GM23338 (cell line): ENCODE measurements around the gene NEU4. TPM values are rescaled to one million over a fixed set of nuclear protein-coding genes. Genes with fewer than 3 reads are reported as not detected.

Experiments used
- ATAC-seq: fragments of 200-7000 bp; cut with Tn5 transposase; 3 replicates; pipeline ENCODE4 v1.9.1; 2020
- DNase-seq: peaks from one replicate; pipeline ENCODE4 v3.0.0-alpha.2; 2015; ENCODE audit warnings: low spot score
- H2AFZ ChIP-seq: fragments of 200-600 bp; sonication (generic); 2 replicates; pipeline ENCODE4 v1.8.0; 2016; ENCODE audit warnings: antibody characterized with exemption, mild to moderate bottlenecking, moderate library complexity
- H3F3A ChIP-seq: fragments of 200-600 bp; sonication (generic); replicated peaks from 2 replicates; pipeline ENCODE4 v1.8.0; 2017; ENCODE audit warnings: antibody characterized with exemption, mixed run types, low read depth
- H3K27ac ChIP-seq: fragments of 200-600 bp; sonication (generic); 2 replicates; pipeline ENCODE4 v1.6.1; 2016; ENCODE audit warnings: low read depth
- H3K27me3 ChIP-seq: fragments of 200-600 bp; sonication (generic); 2 replicates; pipeline ENCODE4 v1.8.0; 2016; ENCODE audit warnings: mild to moderate bottlenecking, mixed run types, moderate library complexity; ENCODE audit not compliant: insufficient read depth
- H3K36me3 ChIP-seq: fragments of 200-600 bp; sonication (generic); 2 replicates; pipeline ENCODE4 v1.8.0; 2016; ENCODE audit warnings: mild to moderate bottlenecking; ENCODE audit not compliant: insufficient read depth
- H3K4me1 ChIP-seq: fragments of 200-600 bp; sonication (generic); 2 replicates; pipeline ENCODE4 v1.8.0; 2016; ENCODE audit warnings: mild to moderate bottlenecking, moderate library complexity; ENCODE audit not compliant: insufficient read depth
- H3K4me2 ChIP-seq: fragments of 200-600 bp; sonication (generic); 2 replicates; pipeline ENCODE4 v1.7.1; 2017; ENCODE audit warnings: mixed run types
- H3K4me3 ChIP-seq: fragments of 200-600 bp; sonication (generic); 2 replicates; pipeline ENCODE4 v1.6.1; 2016; ENCODE audit warnings: mixed run types
- H3K79me2 ChIP-seq: fragments of 200-600 bp; sonication (generic); replicated peaks from 2 replicates; pipeline ENCODE4 v1.8.0; 2017; ENCODE audit warnings: mild to moderate bottlenecking; ENCODE audit not compliant: insufficient read depth
- H3K9me2 ChIP-seq: fragments of 200-600 bp; sonication (generic); 2 replicates; pipeline ENCODE4 v1.8.0; 2017; ENCODE audit not compliant: insufficient read depth
- H4K20me1 ChIP-seq: fragments of 200-600 bp; sonication (generic); replicated peaks from 2 replicates; pipeline ENCODE4 v1.8.0; 2017; ENCODE audit warnings: mild to moderate bottlenecking; ENCODE audit not compliant: insufficient read depth
- H3K27ac Mint-ChIP-seq: 2 replicates; pipeline ENCODE4 v1.8.0; 2020; ENCODE audit warnings: inconsistent platforms, mild to moderate bottlenecking, moderate library complexity, mixed read lengths
- H3K27me3 Mint-ChIP-seq: 3 replicates; pipeline ENCODE4 v1.8.0; 2022; ENCODE audit warnings: low read depth, mild to moderate bottlenecking, moderate library complexity, mixed read lengths, inconsistent platforms; ENCODE audit not compliant: insufficient read depth, poor library complexity
- H3K36me3 Mint-ChIP-seq: 3 replicates; pipeline ENCODE4 v1.8.0; 2021; ENCODE audit warnings: low read depth, mild to moderate bottlenecking, inconsistent platforms, moderate library complexity, mixed read lengths
- H3K4me1 Mint-ChIP-seq: 3 replicates; pipeline ENCODE4 v1.8.0; 2020; ENCODE audit warnings: mild to moderate bottlenecking, inconsistent platforms, mixed read lengths
- H3K4me3 Mint-ChIP-seq: 3 replicates; pipeline ENCODE4 v1.8.0; 2021; ENCODE audit warnings: moderate library complexity, mild to moderate bottlenecking, inconsistent platforms, mixed read lengths
- H3K9me3 Mint-ChIP-seq: 3 replicates; pipeline ENCODE4 v1.8.0; 2020; ENCODE audit warnings: moderate library complexity, mild to moderate bottlenecking, inconsistent platforms, mixed read lengths
- CREB1 ChIP-seq: fragments of 250-450 bp; sonication (Bioruptor Pico); IDR thresholded peaks from 2 replicates; pipeline ENCODE4 v1.5.0; 2020; ENCODE audit warnings: low read depth, mild to moderate bottlenecking, moderate library complexity
- CTCF ChIP-seq, 2 experiments: fragments of 200-600 bp in 1 of 2; sonication (generic) in 1 of 2; conservative IDR thresholded peaks; 2 replicates each; pipeline versions ENCODE4 v1.5.1 to v1.6.1; 2016 to 2017; ENCODE audit warnings: antibody characterized with exemption in 2 of 2, low read depth in 2 of 2, mild to moderate bottlenecking in 2 of 2, moderate library complexity in 1 of 2
- ETS1 ChIP-seq: IDR thresholded peaks from 2 replicates; pipeline ENCODE4 v1.6.1; 2016; ENCODE audit warnings: antibody characterized with exemption
- EZH2 ChIP-seq: fragments of 200-600 bp; sonication (generic); IDR thresholded peaks from one replicate; pipeline ENCODE4 v1.8.0; 2017; ENCODE audit warnings: antibody characterized with exemption, mild to moderate bottlenecking, low read depth; ENCODE audit not compliant: unreplicated experiment
- EZH2phosphoT487 ChIP-seq: fragments of 200-600 bp; sonication (generic); IDR thresholded peaks from one replicate; pipeline ENCODE4 v1.8.1; 2018; ENCODE audit warnings: antibody characterized with exemption; ENCODE audit not compliant: unreplicated experiment
- JUNB ChIP-seq: IDR thresholded peaks from one replicate; pipeline ENCODE4 v1.6.1; 2016; ENCODE audit warnings: antibody characterized with exemption; ENCODE audit not compliant: unreplicated experiment
- NANOG ChIP-seq: IDR thresholded peaks from 2 replicates; pipeline ENCODE4 v1.6.1; 2016; ENCODE audit warnings: antibody characterized with exemption, borderline replicate concordance
- POLR2AphosphoS5 ChIP-seq: IDR thresholded peaks from 2 replicates; pipeline ENCODE4 v1.6.1; 2016; ENCODE audit warnings: antibody characterized with exemption, low read depth
- REST ChIP-seq: IDR thresholded peaks from one replicate; pipeline ENCODE4 v1.6.1; 2018; ENCODE audit warnings: antibody characterized with exemption; ENCODE audit not compliant: unreplicated experiment
- STAT1 ChIP-seq: IDR thresholded peaks from one replicate; pipeline ENCODE4 v1.6.1; 2016; ENCODE audit warnings: antibody characterized with exemption; ENCODE audit not compliant: unreplicated experiment
- ZNF114 ChIP-seq: fragments of 250-450 bp; sonication (Bioruptor Pico); IDR thresholded peaks from 2 replicates; pipeline ENCODE4 v1.5.0; 2020; ENCODE audit warnings: mild to moderate bottlenecking, moderate library complexity
- ZNF331 ChIP-seq: fragments of 250-450 bp; sonication (Bioruptor Pico); IDR thresholded peaks from 2 replicates; pipeline ENCODE4 v1.5.0; 2020; ENCODE audit warnings: low read depth, mild to moderate bottlenecking, moderate library complexity
- ZNF462 ChIP-seq: fragments of 250-450 bp; sonication (Bioruptor Pico); IDR thresholded peaks from 2 replicates; pipeline ENCODE4 v1.5.0; 2020; ENCODE audit warnings: mild to moderate bottlenecking, moderate library complexity
- polyA plus RNA-seq: library from polyadenylated mRNA; unstranded; fragments of >200 nt; fragmentation: Nextera tagmentation; extraction: Ambion mirVana; gene quantifications from 2 replicates; pipeline ENCODE4 v1.2.1, GENCODE V29; 2016
- total RNA-seq: library from RNA; depleted of rRNA; stranded (reverse); fragments of >200 nt; shearing (Covaris generic); gene quantifications from 2 replicates; pipeline ENCODE4 v1.2.3, GENCODE V29; 2014

The NEU4 gene
- total and polyA plus RNA-seq, 2 experiments from 2014 or later = 0.29 to 1.2 TPM

GRCh38 chr2:241854342-241855244, 45.6 kb downstream of the NEU4 start:
- Histone ChIP-seq H3F3A (no peaks in the 10 kb centered on the region), H3K4me3 (no peak overlapping the region), H3K36me3 (no peaks in the 10 kb centered on the region), H3K27ac (no peak overlapping the region), H2AFZ (no peak overlapping the region), H3K9me2 (no peaks in the 10 kb centered on the region), H3K79me2 (no peaks in the 10 kb centered on the region), H3K4me1 (peaks cover 5% of the 10 kb centered on the region; the same call in 1 of the 2 replicates), H3K4me2 (no peak overlapping the region), H3K27me3 (no peaks in the 10 kb centered on the region), H4K20me1 (no peaks in the 10 kb centered on the region)
- Mint-ChIP-seq H3K27ac (no peak overlapping the region), H3K4me1 (peaks cover 1% of the 10 kb centered on the region), H3K9me3 (no peaks in the 10 kb centered on the region; the same call in 2 of the 3 replicates), H3K27me3 (peaks cover 6% of the 10 kb centered on the region), H3K36me3 (no peaks in the 10 kb centered on the region), H3K4me3 (no peak overlapping the region)
- DNase-seq (no peak), ATAC-seq (no peak)
- TF ChIP-seq ZNF462 (CRISPR knock-in tag) (no peak), CTCF (conservative IDR thresholded peaks at IDR 0.05; ENCODE audit: low read depth in 2 of 2) (no peak), CREB1 (no peak), ZNF114 (no peak), STAT1 (no peak), ZNF331 (CRISPR knock-in tag) (no peak), NANOG (no peak), JUNB (no peak), EZH2phosphoT487 (no peak), ETS1 (no peak), EZH2 (no peak), POLR2AphosphoS5 (no peak), REST (no peak)
